ENCODE measurements around the gene ATXN7L3B.
"Not testable (repeated sequence)": the region's sequence is repeated elsewhere in the genome, so short reads cannot be mapped to it uniquely, and the experiment has no call there.

ATXN7L3B gene

DNA sequence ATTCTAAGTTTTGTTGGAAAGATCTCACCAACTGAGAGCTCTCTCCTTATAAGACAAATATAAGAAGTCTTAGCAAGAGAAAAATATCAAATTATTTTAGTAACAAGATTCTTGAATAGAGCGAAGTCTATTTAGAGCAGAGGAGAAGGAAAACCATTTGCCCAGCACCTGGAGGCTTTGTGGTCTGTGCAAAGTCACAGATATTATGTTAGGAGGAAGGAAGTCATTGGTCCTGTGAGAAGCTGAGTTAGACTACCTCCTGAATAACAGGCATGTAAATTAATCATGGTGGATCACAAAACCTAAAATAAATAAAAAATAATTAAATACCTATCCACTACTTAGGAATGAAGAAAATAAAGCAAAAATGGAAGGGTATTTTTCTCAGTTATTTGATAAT is 38.4 kb upstream of the ATXN7L3B start:
- no peaks in the 10 kb centered on the region for H3K27me3 ChIP-seq
- H3K4me1 ChIP-seq (ENCODE audit: control insufficient read depth in 1 of 2, insufficient read depth in 1 of 2, low read depth in 1 of 2, low read length in 1 of 2) = no peaks in the 10 kb centered on the region

DNA sequence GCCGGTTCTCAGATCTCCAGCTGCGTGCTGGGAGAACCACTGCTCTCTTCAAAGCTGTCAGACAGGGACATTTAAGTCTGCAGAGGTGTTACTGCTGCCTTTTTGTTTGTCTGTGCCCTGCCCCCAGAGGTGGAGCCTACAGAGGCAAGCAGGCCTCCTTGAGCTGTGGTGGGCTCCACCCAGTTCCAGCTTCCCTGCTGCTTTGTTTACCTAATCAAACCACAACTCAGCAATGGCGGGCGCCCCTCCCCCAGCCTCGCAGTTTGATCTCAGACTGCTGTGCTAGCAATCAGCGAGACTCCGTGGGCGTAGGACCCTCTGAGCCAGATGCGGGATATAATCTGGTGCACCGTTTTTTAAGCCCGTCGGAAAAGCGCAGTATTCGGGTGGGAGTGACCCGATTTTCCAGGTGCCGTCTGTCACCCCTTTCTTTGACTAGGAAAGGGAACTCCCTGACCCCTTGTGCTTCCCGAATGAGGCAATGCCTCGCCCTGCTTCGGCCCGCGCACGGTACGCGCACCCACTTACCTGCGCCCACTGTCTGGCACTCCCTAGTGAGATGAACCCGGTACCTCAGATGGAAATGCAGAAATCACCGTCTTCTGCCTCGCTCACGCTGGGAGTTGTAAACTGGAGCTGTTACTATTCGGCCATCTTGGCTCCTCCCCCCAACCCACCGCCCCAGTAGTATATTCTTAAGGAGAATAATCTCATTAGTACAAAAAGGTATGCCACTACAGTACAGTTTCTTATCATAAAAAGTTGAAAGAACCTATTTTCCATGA is 28.6 kb upstream of the ATXN7L3B start:
- not testable (repeated sequence) for H3K36me3 ChIP-seq; H3K4me1 ChIP-seq (ENCODE audit: control insufficient read depth in 1 of 2, insufficient read depth in 1 of 2, low read depth in 1 of 2, low read length in 1 of 2); H3K27ac ChIP-seq; H3K4me3 ChIP-seq (ENCODE audit: low read depth in 1 of 2, low read length in 1 of 2); H3K9me3 ChIP-seq; H3K27me3 ChIP-seq

More for the DNA sequence above, 38.4 kb upstream of the ATXN7L3B start:
- TF ChIP-seq, protein P1, sequence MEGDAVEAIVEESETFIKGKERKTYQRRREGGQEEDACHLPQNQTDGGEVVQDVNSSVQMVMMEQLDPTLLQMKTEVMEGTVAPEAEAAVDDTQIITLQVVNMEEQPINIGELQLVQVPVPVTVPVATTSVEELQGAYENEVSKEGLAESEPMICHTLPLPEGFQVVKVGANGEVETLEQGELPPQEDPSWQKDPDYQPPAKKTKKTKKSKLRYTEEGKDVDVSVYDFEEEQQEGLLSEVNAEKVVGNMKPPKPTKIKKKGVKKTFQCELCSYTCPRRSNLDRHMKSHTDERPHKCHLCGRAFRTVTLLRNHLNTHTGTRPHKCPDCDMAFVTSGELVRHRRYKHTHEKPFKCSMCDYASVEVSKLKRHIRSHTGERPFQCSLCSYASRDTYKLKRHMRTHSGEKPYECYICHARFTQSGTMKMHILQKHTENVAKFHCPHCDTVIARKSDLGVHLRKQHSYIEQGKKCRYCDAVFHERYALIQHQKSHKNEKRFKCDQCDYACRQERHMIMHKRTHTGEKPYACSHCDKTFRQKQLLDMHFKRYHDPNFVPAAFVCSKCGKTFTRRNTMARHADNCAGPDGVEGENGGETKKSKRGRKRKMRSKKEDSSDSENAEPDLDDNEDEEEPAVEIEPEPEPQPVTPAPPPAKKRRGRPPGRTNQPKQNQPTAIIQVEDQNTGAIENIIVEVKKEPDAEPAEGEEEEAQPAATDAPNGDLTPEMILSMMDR (IDR thresholded peaks at IDR 0.05) = no peak
- H3K9me3 ChIP-seq = no peaks in the 10 kb centered on the region
- no peak overlapping the region for H3K4me3 ChIP-seq (ENCODE audit: low read depth in 1 of 2, low read length in 1 of 2)
- H3K27ac ChIP-seq = no peak overlapping the region
- no peaks in the 10 kb centered on the region for H3K36me3 ChIP-seq

DNA sequence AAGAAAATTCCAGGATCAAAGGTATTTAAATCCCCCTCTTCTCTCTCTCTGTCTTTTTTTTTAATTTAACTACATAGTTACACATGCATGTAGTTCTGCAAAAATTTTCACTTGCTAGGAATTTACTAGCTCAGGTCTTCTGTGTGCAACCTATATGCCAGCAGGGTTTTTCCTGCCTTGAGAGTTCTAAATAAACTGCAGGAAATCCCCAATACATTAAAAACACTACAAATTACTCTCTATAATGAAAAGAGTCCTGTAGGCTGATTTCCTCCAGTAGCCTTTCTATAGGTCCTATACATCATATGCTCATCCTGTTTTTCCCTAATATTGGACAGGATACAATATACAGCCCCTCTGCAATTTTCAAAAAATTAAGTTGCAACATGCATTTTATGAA is 27.7 kb upstream of the ATXN7L3B start:
- no peak overlapping the region for H3K27ac ChIP-seq
- no peak overlapping the region for H3K4me3 ChIP-seq (ENCODE audit: low read depth in 1 of 2, low read length in 1 of 2)
- H3K36me3 ChIP-seq = no peaks in the 10 kb centered on the region
- TF ChIP-seq, protein P1 (IDR thresholded peaks at IDR 0.05) = no peak
- H3K27me3 ChIP-seq = no peaks in the 10 kb centered on the region
- H3K4me1 ChIP-seq (ENCODE audit: control insufficient read depth in 1 of 2, insufficient read depth in 1 of 2, low read depth in 1 of 2, low read length in 1 of 2) = no peaks in the 10 kb centered on the region
- H3K9me3 ChIP-seq = no peaks in the 10 kb centered on the region

DNA sequence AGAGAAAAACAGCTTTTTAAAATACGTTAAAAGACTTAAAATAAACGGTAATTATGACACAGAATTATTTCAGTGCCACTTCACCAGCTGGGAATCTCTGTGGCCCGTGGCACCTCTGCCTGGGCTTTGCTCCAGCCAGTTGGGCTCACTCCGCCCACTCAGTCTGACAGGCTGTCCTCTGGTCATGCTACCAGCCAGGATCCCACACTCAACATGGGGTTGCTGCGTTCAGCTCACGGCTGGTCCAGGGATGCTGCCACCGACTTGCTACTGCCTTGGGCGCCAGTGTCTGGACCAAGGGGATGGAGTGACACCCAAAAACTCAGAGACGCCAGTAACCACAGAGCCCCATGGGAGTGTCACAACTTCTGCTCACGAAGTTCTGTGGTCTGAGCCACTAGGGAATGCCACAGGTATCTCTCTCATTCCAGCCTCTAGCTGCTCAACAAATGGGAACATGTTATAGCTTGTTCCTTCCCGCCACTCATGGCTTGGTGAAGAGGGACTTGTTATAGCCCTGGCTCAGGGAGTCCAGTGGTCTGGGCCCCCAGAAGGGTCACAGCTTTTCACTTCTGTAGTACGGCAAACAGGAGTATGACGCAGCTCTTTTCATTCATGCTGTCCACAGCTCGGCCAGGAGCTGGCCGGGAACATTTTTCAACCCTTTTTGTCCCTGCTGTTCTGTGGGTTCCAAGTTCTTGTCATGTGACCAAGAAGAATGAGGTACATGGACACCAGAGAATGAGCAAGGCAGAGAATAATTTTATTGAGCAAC is 23.4 kb upstream of the ATXN7L3B start:
- H3K27ac ChIP-seq = no peak overlapping the region
- TF ChIP-seq, protein P1 (IDR thresholded peaks at IDR 0.05) = no peak

DNA sequence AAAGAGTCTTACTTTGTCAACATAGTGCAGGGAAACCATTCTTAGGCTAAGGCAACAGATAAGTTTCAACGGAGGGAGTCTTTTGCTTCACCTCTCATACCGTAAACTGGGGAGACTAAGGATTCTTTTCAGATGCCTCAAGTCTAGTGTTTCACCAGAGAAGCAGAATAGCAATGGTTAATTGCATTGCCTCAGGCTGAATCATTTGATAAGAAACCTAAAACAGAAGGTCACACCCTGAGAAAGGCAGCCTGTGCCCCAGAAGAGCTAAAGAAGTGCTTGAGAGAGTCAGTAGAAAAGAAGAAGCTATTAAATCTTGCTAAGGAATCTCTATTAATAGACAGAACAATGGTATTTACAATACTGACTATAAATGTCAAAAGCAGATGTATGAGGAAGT is 21.8 kb upstream of the ATXN7L3B start:
- Histone ChIP-seq H3K36me3 (no peaks in the 10 kb centered on the region), H3K4me3 (ENCODE audit: low read depth in 1 of 2, low read length in 1 of 2) (no peak overlapping the region), H3K27ac (no peak overlapping the region), H3K27me3 (no peaks in the 10 kb centered on the region), H3K4me1 (ENCODE audit: control insufficient read depth in 1 of 2, insufficient read depth in 1 of 2, low read depth in 1 of 2, low read length in 1 of 2) (no peaks in the 10 kb centered on the region), H3K9me3 (no peaks in the 10 kb centered on the region)
- TF ChIP-seq, protein P1 (IDR thresholded peaks at IDR 0.05) = no peak

More for the DNA sequence above, 23.4 kb upstream of the ATXN7L3B start:
- Histone ChIP-seq H3K4me1 (ENCODE audit: control insufficient read depth in 1 of 2, insufficient read depth in 1 of 2, low read depth in 1 of 2, low read length in 1 of 2) (no peaks in the 10 kb centered on the region), H3K9me3 (no peaks in the 10 kb centered on the region), H3K36me3 (no peaks in the 10 kb centered on the region), H3K27me3 (no peaks in the 10 kb centered on the region), H3K4me3 (ENCODE audit: low read depth in 1 of 2, low read length in 1 of 2) (no peak overlapping the region)

DNA sequence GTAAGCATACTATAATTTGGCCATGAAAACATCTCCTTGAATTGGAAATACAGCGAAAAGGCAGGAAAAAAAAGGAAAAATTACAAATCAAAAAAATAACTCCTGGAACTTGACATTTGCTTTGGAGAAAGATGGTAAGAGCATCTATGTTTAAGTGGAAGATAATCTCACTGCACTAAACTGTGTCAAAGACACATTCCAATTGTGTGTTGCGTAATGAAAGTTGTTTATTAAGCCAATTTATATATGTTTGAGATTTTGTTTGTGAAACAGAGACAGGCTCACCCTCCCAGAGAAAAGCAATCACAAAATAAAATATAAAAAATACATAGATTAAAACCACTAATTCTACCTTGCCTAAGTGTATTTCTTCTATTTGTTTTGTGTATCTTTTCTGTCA is 11.1 kb upstream of the ATXN7L3B start:
- peaks cover 23% of the 10 kb centered on the region for H3K27me3 ChIP-seq
- H3K36me3 ChIP-seq = no peaks in the 10 kb centered on the region
- TF ChIP-seq, protein P1 (IDR thresholded peaks at IDR 0.05) = no peak
- no peaks in the 10 kb centered on the region for H3K9me3 ChIP-seq
- no peak overlapping the region for H3K27ac ChIP-seq
- no peaks in the 10 kb centered on the region for H3K4me1 ChIP-seq (ENCODE audit: control insufficient read depth in 1 of 2, insufficient read depth in 1 of 2, low read depth in 1 of 2, low read length in 1 of 2)
- no peak overlapping the region for H3K4me3 ChIP-seq (ENCODE audit: low read depth in 1 of 2, low read length in 1 of 2)

Measured in neutrophil (primary cell).